ENCODE measurements around the gene RAPGEF4.
A peak's percentile ranks its signal among the peaks of the same experiment; 100 is the strongest.

RAPGEF4 gene

GRCh38 chr2:172735582-172736423 is at the start of gene RAPGEF4:
Gene RAPGEF4 (plus strand): TSS chr2:172735845. CDS start chr2:172735984, 139 bp downstream.
- no peak for DNase-seq

- DNase-seq = peak; percentile 50
Measured at GRCh38 chr2:172693037-172693436, 42.6 kb upstream of the RAPGEF4 start.

- no peak for DNase-seq
Measured at GRCh38 chr2:172693529-172694455, 41.9 kb upstream of the RAPGEF4 start.

- DNase-seq = peak; percentile 81
Measured at GRCh38 chr2:172697296-172697695, 38.3 kb upstream of the RAPGEF4 start.

- DNase-seq = peak; percentile 61
Measured at GRCh38 chr2:172698041-172698863, 37.4 kb upstream of the RAPGEF4 start.

- no peak for DNase-seq
Measured at GRCh38 chr2:172701250-172701649, 34.4 kb upstream of the RAPGEF4 start.

- DNase-seq = no peak
Measured at GRCh38 chr2:172702451-172702850, 33.2 kb upstream of the RAPGEF4 start.

GRCh38 chr2:172704072-172704936 is 31.3 kb upstream of the RAPGEF4 start:
- DNase-seq = peak; percentile 42

- no peak for DNase-seq
Measured at GRCh38 chr2:172705352-172705751, 30.3 kb upstream of the RAPGEF4 start.

- no peak for DNase-seq
Measured at GRCh38 chr2:172708247-172708646, 27.4 kb upstream of the RAPGEF4 start.

GRCh38 chr2:172709566-172710291 is 25.9 kb upstream of the RAPGEF4 start:
- no peak for DNase-seq

GRCh38 chr2:172710584-172711047 is 25.0 kb upstream of the RAPGEF4 start:
- DNase-seq = peak; percentile 48

GRCh38 chr2:172711110-172711509 is 24.5 kb upstream of the RAPGEF4 start:
- DNase-seq = no peak

- no peak for DNase-seq
Measured at GRCh38 chr2:172712251-172712650, 23.4 kb upstream of the RAPGEF4 start.

- DNase-seq = no peak
Measured at GRCh38 chr2:172713365-172713875, 22.2 kb upstream of the RAPGEF4 start.

- no peak for DNase-seq
Measured at GRCh38 chr2:172722481-172722880, 13.2 kb upstream of the RAPGEF4 start.

- DNase-seq = no peak
Measured at GRCh38 chr2:172723286-172723685, 12.4 kb upstream of the RAPGEF4 start.

- DNase-seq = no peak
Measured at GRCh38 chr2:172724724-172725123, 10.9 kb upstream of the RAPGEF4 start.

- DNase-seq = no peak
Measured at GRCh38 chr2:172725284-172725683, 10.4 kb upstream of the RAPGEF4 start.

GRCh38 chr2:172725746-172726145 is 9.9 kb upstream of the RAPGEF4 start:
- DNase-seq = no peak
